Fibroblast of pulmonary artery (primary cell): ENCODE measurements around the gene ZFP36L2.

Experiments
- DNase-seq: peaks from one replicate; pipeline ENCODE4 v3.0.0-alpha.2; 2010; ENCODE audit warnings: low read depth
- H3K4me3 ChIP-seq: replicated peaks from 2 replicates; pipeline ENCODE4 v1.5.1; 2011; ENCODE audit warnings: low read depth, mild to moderate bottlenecking, control low read depth, low read length, moderate library complexity
- CTCF ChIP-seq: IDR thresholded peaks from 2 replicates; pipeline ENCODE4 v1.5.1; 2011; ENCODE audit warnings: mild to moderate bottlenecking, control low read depth, low read length, inconsistent platforms; ENCODE audit errors: missing control alignments

The ZFP36L2 gene

GRCh38 chr2:43226558-43226954 is at the start of gene ZFP36L2:
Gene ZFP36L2, minus strand, starts transcription at chr2:43226606. Its CDS starts 291 bp downstream, at chr2:43226315.
- peak; percentile 96 for DNase-seq
- H3K4me3 ChIP-seq: peak within 1 kb of the TSS; percentile 78
- TF ChIP-seq CTCF: no peak

- no peak for TF ChIP-seq CTCF
- DNase-seq: no peak
These were observed 48.3 kb upstream of the ZFP36L2 start for GRCh38 chr2:43274721-43275120.

GRCh38 chr2:43274055-43274454 is 47.6 kb upstream of the ZFP36L2 start:
- no peak for TF ChIP-seq CTCF
- no peak for DNase-seq
- H3K4me3 ChIP-seq: no peak overlapping the region

More at GRCh38 chr2:43274721-43275120, 48.3 kb upstream of the ZFP36L2 start:
- H3K4me3 ChIP-seq: no peak overlapping the region

- DNase-seq: no peak
- no peak overlapping the region for H3K4me3 ChIP-seq
- no peak for TF ChIP-seq CTCF
These were observed 47.1 kb upstream of the ZFP36L2 start for GRCh38 chr2:43273529-43273928.

GRCh38 chr2:43270930-43271615 is 44.7 kb upstream of the ZFP36L2 start:
- peak; percentile 5 for TF ChIP-seq CTCF
- DNase-seq: no peak
- H3K4me3 ChIP-seq: no peak overlapping the region

- no peak for DNase-seq
- no peak overlapping the region for H3K4me3 ChIP-seq
- TF ChIP-seq CTCF: no peak
These were observed 44.1 kb upstream of the ZFP36L2 start for GRCh38 chr2:43270461-43270860.

GRCh38 chr2:43269706-43270105 is 43.3 kb upstream of the ZFP36L2 start:
- no peak for TF ChIP-seq CTCF
- peak; percentile 79 for DNase-seq
- H3K4me3 ChIP-seq: no peak overlapping the region
